ENCODE results near the gene EXOC6B. TPM values are rescaled to one million over a fixed set of nuclear protein-coding genes. Genes with fewer than 3 reads are reported as not detected.

EXOC6B gene
- total RNA-seq, 2 donors from 2014 or later: 11.7 to 12.9 TPM

DNA sequence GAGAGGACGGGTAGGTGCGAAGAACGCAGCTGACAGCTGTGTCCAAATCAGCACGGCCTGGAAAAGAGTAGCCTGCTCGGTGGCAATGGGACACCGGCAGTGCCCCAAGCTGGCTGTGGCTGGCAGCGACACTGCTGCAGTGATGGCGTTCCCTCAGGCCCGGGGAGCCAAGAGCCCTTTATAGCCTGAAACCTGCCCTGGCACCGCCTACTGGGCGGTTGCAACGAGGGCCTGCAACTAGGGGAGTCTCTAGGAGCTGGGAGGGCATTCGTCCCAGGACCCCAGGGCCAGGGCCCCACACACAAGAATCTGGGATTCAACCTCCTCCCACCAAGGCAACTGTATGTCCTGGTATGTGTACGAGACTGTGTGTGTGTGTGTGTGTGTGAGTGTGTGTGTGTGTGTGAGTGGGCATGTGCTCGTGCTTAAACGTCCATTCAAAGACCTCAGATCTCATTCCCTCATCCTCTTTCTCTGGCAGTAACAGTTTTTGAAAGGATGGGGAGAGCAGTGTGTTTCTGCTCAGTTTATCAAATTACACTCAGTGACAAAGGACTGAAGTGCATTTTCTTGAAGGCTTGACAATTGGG lies 671.4 kb downstream of the EXOC6B start:
- no peak overlapping the region for H3K4me3 ChIP-seq
- peaks cover 0 to 6% of the 10 kb centered on the region in 2 donors for H3K27me3 ChIP-seq
- H3K4me1 ChIP-seq: peaks cover 7% of the 10 kb centered on the region
- 54 to 73% methylated on average over 16 of the region's 16 CpGs for WGBS, 2 donors
- no peaks in the 10 kb centered on the region for H3K9me3 ChIP-seq
- TF ChIP-seq, protein P1, sequence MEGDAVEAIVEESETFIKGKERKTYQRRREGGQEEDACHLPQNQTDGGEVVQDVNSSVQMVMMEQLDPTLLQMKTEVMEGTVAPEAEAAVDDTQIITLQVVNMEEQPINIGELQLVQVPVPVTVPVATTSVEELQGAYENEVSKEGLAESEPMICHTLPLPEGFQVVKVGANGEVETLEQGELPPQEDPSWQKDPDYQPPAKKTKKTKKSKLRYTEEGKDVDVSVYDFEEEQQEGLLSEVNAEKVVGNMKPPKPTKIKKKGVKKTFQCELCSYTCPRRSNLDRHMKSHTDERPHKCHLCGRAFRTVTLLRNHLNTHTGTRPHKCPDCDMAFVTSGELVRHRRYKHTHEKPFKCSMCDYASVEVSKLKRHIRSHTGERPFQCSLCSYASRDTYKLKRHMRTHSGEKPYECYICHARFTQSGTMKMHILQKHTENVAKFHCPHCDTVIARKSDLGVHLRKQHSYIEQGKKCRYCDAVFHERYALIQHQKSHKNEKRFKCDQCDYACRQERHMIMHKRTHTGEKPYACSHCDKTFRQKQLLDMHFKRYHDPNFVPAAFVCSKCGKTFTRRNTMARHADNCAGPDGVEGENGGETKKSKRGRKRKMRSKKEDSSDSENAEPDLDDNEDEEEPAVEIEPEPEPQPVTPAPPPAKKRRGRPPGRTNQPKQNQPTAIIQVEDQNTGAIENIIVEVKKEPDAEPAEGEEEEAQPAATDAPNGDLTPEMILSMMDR (IDR thresholded peaks at IDR 0.05): no peak
- TF ChIP-seq POLR2A (IDR thresholded peaks at IDR 0.05): no peak
- ATAC-seq: no peak
- no peaks in the 10 kb centered on the region for H3K36me3 ChIP-seq (replicated peaks in 1 of 2; ENCODE audit: insufficient read depth in 1 of 2, low read depth in 2 of 2)
- intact Hi-C loops (cut with DNase I): loop anchor here (5.0 kb wide), 2 partner anchors 232 to 607 kb away; no protein-coding TSS in a partner anchor
- H3K27ac ChIP-seq: no peak overlapping the region
- DNase-seq: peak in 1 of 4 donors; percentile 5

- H3K36me3 ChIP-seq (replicated peaks in 1 of 2; ENCODE audit: insufficient read depth in 1 of 2, low read depth in 2 of 2): no peaks in the 10 kb centered on the region
- no peak overlapping the region for H3K4me3 ChIP-seq
- DNase-seq (peak in 1 of 4 donors; percentile 1), ATAC-seq (no peak)
- TF ChIP-seq POLR2A (IDR thresholded peaks at IDR 0.05): no peak
- TF ChIP-seq, protein P1 (IDR thresholded peaks at IDR 0.05): no peak
- H3K27ac ChIP-seq: no peak overlapping the region
- intact Hi-C loops (cut with DNase I): loop anchor here (5.0 kb wide), 2 partner anchors 232 to 607 kb away; no protein-coding TSS in a partner anchor
- peaks cover 13% of the 10 kb centered on the region for H3K4me1 ChIP-seq
- H3K27me3 ChIP-seq: peaks cover 0 to 10% of the 10 kb centered on the region in 2 donors
- no peaks in the 10 kb centered on the region for H3K9me3 ChIP-seq
- 51 to 71% methylated on average over 5 of the region's 5 CpGs for WGBS, 2 donors
These were observed 671.9 kb downstream of the EXOC6B start for GRCh38 chr2:72153924-72154323.

- DNase-seq (peak in 1 of 4 donors; percentile 3), ATAC-seq (no peak)
- Histone ChIP-seq H3K4me3 (no peak overlapping the region), H3K4me1 (peaks cover 13% of the 10 kb centered on the region), H3K27me3 (peaks cover 0 to 11% of the 10 kb centered on the region in 2 donors), H3K27ac (no peak overlapping the region), H3K36me3 (replicated peaks in 1 of 2; ENCODE audit: insufficient read depth in 1 of 2, low read depth in 2 of 2) (no peaks in the 10 kb centered on the region), H3K9me3 (no peaks in the 10 kb centered on the region)
- WGBS, 2 donors: 58 to 73% methylated on average over 16 to 18 of the region's 18 CpGs
- intact Hi-C loops (cut with DNase I): loop anchor here (5.0 kb wide), 2 partner anchors 231 to 606 kb away; no protein-coding TSS in a partner anchor
- TF ChIP-seq POLR2A (IDR thresholded peaks at IDR 0.05): no peak
- TF ChIP-seq, protein P1 (IDR thresholded peaks at IDR 0.05): no peak
These were observed 672.6 kb downstream of the EXOC6B start for GRCh38 chr2:72153026-72153791.

- no peaks in the 10 kb centered on the region for H3K36me3 ChIP-seq (replicated peaks in 1 of 2; ENCODE audit: insufficient read depth in 1 of 2, low read depth in 2 of 2)
- intact Hi-C loops (cut with DNase I): loop anchor here (5.0 kb wide), 2 partner anchors 229 to 604 kb away; no protein-coding TSS in a partner anchor
- H3K27ac ChIP-seq: no peak overlapping the region
- 71 to 88% methylated on average over 2 of the region's 2 CpGs for WGBS, 2 donors
- peaks cover 31% of the 10 kb centered on the region for H3K4me1 ChIP-seq
- no peak overlapping the region for H3K4me3 ChIP-seq
- H3K9me3 ChIP-seq: peaks cover 0 to 8% (median 0%) of the 10 kb centered on the region in 3 donors
- H3K27me3 ChIP-seq: peaks cover 0 to 34% of the 10 kb centered on the region in 2 donors
- TF ChIP-seq POLR2A (IDR thresholded peaks at IDR 0.05): no peak
- no peak for ATAC-seq
- DNase-seq: peak in 3 of 4 donors; percentile 0 to 5 (median 1)
These were observed 674.9 kb downstream of the EXOC6B start for GRCh38 chr2:72150861-72151356.

All from body of pancreas (tissue), 4 donors.